ENCODE data around the gene OR2W3.

OR2W3 gene

DNA sequence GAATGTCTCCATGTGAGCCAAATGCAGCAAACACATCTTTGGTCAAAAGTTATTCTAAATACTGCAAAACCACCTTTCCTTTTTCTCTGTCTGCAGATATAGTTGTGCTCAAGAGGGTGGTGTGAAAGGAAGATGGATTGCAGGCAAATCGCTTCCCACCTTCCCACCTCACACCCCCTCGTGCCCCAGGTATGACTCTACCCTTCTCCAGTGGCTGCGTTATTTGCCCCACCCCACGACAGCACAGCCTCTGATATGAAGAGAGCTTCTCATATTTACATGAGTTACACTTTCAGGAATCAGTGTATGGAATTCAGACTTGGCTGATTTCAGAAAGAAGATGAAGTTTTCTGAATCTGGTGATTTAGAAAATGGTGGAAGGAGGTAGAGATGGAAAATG lies 32.6 kb upstream of the OR2W3 start:
- Histone ChIP-seq H3K4me2 (no peak overlapping the region), H4K20me1 (ENCODE audit: insufficient read depth) (no peaks in the 10 kb centered on the region), H3K27ac (no peak overlapping the region), H3K9ac (no peak overlapping the region), H3K27me3 (ENCODE audit: insufficient read depth, low read depth) (no peaks in the 10 kb centered on the region), H2AFZ (ENCODE audit: low read depth) (no peak overlapping the region), H3K36me3 (ENCODE audit: insufficient read depth) (peaks cover 8% of the 10 kb centered on the region; the same call in 1 of the 2 replicates), H3K79me2 (ENCODE audit: insufficient read depth, low read depth) (peaks cover 11% of the 10 kb centered on the region; the same call in 1 of the 2 replicates), H3K4me3 (IDR thresholded peaks at IDR 0.05; ENCODE audit: insufficient read depth, low read depth, low read length) (no peak overlapping the region), H3K4me1 (ENCODE audit: low read depth, poor library complexity, severe bottlenecking) (peaks cover 10% of the 10 kb centered on the region)
- TF ChIP-seq, protein P1, sequence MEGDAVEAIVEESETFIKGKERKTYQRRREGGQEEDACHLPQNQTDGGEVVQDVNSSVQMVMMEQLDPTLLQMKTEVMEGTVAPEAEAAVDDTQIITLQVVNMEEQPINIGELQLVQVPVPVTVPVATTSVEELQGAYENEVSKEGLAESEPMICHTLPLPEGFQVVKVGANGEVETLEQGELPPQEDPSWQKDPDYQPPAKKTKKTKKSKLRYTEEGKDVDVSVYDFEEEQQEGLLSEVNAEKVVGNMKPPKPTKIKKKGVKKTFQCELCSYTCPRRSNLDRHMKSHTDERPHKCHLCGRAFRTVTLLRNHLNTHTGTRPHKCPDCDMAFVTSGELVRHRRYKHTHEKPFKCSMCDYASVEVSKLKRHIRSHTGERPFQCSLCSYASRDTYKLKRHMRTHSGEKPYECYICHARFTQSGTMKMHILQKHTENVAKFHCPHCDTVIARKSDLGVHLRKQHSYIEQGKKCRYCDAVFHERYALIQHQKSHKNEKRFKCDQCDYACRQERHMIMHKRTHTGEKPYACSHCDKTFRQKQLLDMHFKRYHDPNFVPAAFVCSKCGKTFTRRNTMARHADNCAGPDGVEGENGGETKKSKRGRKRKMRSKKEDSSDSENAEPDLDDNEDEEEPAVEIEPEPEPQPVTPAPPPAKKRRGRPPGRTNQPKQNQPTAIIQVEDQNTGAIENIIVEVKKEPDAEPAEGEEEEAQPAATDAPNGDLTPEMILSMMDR (conservative IDR thresholded peaks at IDR 0.05; ENCODE audit: low read depth, low read length) = no peak

DNA sequence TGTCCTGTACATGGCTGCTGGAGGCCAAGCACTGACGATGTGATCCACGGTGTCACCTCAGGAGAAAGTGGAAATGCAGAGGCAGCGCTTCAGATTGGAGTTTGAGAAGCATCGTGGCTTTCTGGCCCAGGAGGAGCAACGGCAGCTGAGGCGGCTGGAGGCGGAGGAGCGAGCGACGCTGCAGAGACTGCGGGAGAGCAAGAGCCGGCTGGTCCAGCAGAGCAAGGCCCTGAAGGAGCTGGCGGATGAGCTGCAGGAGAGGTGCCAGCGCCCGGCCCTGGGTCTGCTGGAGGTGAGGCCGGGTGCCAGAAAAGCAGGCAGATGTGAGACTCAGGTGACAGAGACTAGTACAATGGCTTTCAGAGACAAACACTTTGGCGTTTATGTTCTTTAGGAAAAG lies 30.7 kb upstream of the OR2W3 start:
- H3K27me3 ChIP-seq (ENCODE audit: insufficient read depth, low read depth) = no peaks in the 10 kb centered on the region
- H4K20me1 ChIP-seq (ENCODE audit: insufficient read depth) = no peaks in the 10 kb centered on the region
- peaks cover 22% of the 10 kb centered on the region for H3K36me3 ChIP-seq (ENCODE audit: insufficient read depth)
- no peak overlapping the region for H3K4me2 ChIP-seq
- TF ChIP-seq, protein P1 (conservative IDR thresholded peaks at IDR 0.05; ENCODE audit: low read depth, low read length) = no peak
- H3K27ac ChIP-seq = no peak overlapping the region
- peaks cover 7% of the 10 kb centered on the region; the same call in 1 of the 2 replicates for H3K79me2 ChIP-seq (ENCODE audit: insufficient read depth, low read depth)
- H3K4me1 ChIP-seq (ENCODE audit: low read depth, poor library complexity, severe bottlenecking) = no peaks in the 10 kb centered on the region
- no peak overlapping the region for H3K9ac ChIP-seq
- H3K4me3 ChIP-seq (IDR thresholded peaks at IDR 0.05; ENCODE audit: insufficient read depth, low read depth, low read length) = no peak overlapping the region
- no peak overlapping the region for H2AFZ ChIP-seq (ENCODE audit: low read depth)

DNA sequence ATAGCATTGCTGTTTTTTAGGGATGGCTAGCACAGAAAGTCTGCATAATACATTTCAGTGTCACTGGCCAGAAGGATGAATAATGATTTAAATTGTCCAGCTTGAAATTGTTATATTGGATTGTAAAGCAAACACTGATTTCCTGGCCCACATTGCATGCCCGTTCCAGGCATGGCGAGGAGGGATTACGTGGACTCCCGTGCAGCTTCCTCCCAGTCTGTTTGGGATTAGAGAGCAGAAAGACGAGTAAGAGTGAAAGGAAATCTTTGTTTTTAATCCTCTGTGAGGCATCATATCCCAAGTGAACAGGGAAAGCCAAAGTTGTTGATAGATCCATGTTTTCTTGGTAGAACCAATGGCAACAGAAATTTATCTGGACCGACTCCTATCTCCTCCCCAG lies 30.0 kb upstream of the OR2W3 start:
- H3K79me2 ChIP-seq (ENCODE audit: insufficient read depth, low read depth) = 0 out of 2 replicates have a peak, but pooled peaks cover under 1% of the 10 kb centered on the region

DNA sequence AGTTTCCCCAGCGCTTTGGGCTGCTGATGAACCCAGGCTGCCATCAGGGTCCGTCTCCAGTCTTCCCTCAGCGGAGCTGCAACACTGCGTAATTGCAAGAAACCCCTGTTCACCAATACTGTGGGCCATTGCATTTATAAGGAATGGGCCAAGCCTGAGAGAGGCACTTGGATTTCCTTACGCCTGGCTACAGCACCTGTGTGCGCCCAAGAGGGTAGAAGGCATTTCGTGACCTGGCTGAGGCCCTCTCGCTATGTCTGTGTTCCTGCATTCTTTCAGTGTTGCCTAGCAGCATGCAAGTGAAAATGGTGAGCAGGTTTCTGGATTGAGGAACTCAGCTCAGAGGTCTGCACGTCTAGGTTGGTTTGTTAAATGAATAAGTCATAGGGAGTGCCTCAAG lies 12.0 kb upstream of the OR2W3 start:
- H3K27me3 ChIP-seq (ENCODE audit: insufficient read depth, low read depth) = no peaks in the 10 kb centered on the region
- no peaks in the 10 kb centered on the region for H3K79me2 ChIP-seq (ENCODE audit: insufficient read depth, low read depth)
- no peak overlapping the region for H3K4me3 ChIP-seq (IDR thresholded peaks at IDR 0.05; ENCODE audit: insufficient read depth, low read depth, low read length)
- H3K27ac ChIP-seq = no peak overlapping the region
- H2AFZ ChIP-seq (ENCODE audit: low read depth) = no peak overlapping the region
- no peaks in the 10 kb centered on the region for H3K36me3 ChIP-seq (ENCODE audit: insufficient read depth)
- TF ChIP-seq, protein P1 (conservative IDR thresholded peaks at IDR 0.05; ENCODE audit: low read depth, low read length) = no peak
- H3K4me1 ChIP-seq (ENCODE audit: low read depth, poor library complexity, severe bottlenecking) = no peaks in the 10 kb centered on the region
- no peak overlapping the region for H3K9ac ChIP-seq
- no peaks in the 10 kb centered on the region for H4K20me1 ChIP-seq (ENCODE audit: insufficient read depth)
- no peak overlapping the region for H3K4me2 ChIP-seq

More for the DNA sequence above, 30.0 kb upstream of the OR2W3 start:
- Histone ChIP-seq H3K4me1 (ENCODE audit: low read depth, poor library complexity, severe bottlenecking) (no peaks in the 10 kb centered on the region), H3K4me3 (IDR thresholded peaks at IDR 0.05; ENCODE audit: insufficient read depth, low read depth, low read length) (no peak overlapping the region), H3K27ac (no peak overlapping the region), H3K36me3 (ENCODE audit: insufficient read depth) (peaks cover 23% of the 10 kb centered on the region), H2AFZ (ENCODE audit: low read depth) (no peak overlapping the region), H3K9ac (no peak overlapping the region), H4K20me1 (ENCODE audit: insufficient read depth) (no peaks in the 10 kb centered on the region), H3K27me3 (ENCODE audit: insufficient read depth, low read depth) (no peaks in the 10 kb centered on the region), H3K4me2 (no peak overlapping the region)
- TF ChIP-seq, protein P1 (conservative IDR thresholded peaks at IDR 0.05; ENCODE audit: low read depth, low read length) = no peak

All from KMS-11 (cell line).